ENCODE data around the gene FBXO21.
"Not testable (repeated sequence)": the region's sequence is repeated elsewhere in the genome, so short reads cannot be mapped to it uniquely, and the experiment has no call there.

The FBXO21 gene

DNA sequence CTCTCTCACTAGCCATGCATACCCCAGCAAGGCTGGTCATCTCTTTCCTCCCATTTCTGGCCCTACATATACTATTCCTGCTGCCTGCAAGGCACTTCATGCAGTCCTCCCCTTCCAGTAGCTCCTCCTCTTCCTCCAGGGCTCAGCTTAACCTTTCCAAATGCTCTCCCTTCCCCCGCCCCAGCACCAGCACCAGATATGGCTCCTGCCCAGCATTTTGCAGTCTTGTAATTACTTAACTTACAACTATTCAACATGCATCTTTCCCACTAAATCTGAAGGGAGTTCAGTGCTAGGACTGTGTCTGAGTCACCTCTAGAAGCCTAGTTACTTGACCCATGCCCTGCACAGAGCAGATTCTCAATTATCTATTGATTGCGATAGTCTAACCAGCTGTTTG, 1.8 kb upstream of the FBXO21 start:
- no peak for DNase-seq
- Histone ChIP-seq H3K27me3 (no peaks in the 10 kb centered on the region), H3K4me1 (no peaks in the 10 kb centered on the region), H3K4me3 (ENCODE audit: low read depth, low read length) (no peak overlapping the region), H3K36me3 (no peaks in the 10 kb centered on the region; the same call in 1 of the 2 replicates), H3K9me3 (no peaks in the 10 kb centered on the region)
- no peak for TF ChIP-seq CTCF (IDR thresholded peaks at IDR 0.05; ENCODE audit: low read depth, low read length)

- no peak for TF ChIP-seq CTCF (IDR thresholded peaks at IDR 0.05; ENCODE audit: low read depth, low read length)
- peaks cover 18% of the 10 kb centered on the region for H3K36me3 ChIP-seq
- no peaks in the 10 kb centered on the region for H3K4me1 ChIP-seq
- peak overlapping the region; percentile 98 for H3K4me3 ChIP-seq (ENCODE audit: low read depth, low read length)
- peak; percentile 43 for DNase-seq
- H3K9me3 ChIP-seq: no peaks in the 10 kb centered on the region
- H3K27me3 ChIP-seq: no peaks in the 10 kb centered on the region
These were observed 503 bp downstream of the FBXO21 start for GRCh38 chr12:117189725-117190209.

GRCh38 chr12:117188961-117189724, 1.1 kb downstream of the FBXO21 start:
- DNase-seq: no peak
- H3K9me3 ChIP-seq: no peaks in the 10 kb centered on the region

GRCh38 chr12:117188121-117188665, 2.1 kb downstream of the FBXO21 start:
- Histone ChIP-seq H3K36me3 (peaks cover 29% of the 10 kb centered on the region), H3K27me3 (no peaks in the 10 kb centered on the region), H3K9me3 (no peaks in the 10 kb centered on the region), H3K4me3 (ENCODE audit: low read depth, low read length) (no peak overlapping the region), H3K4me1 (no peaks in the 10 kb centered on the region)
- no peak for DNase-seq
- no peak for TF ChIP-seq CTCF (IDR thresholded peaks at IDR 0.05; ENCODE audit: low read depth, low read length)

More at GRCh38 chr12:117188961-117189724, 1.1 kb downstream of the FBXO21 start:
- H3K4me3 ChIP-seq (ENCODE audit: low read depth, low read length): peak overlapping the region; percentile 98
- H3K27me3 ChIP-seq: no peaks in the 10 kb centered on the region
- TF ChIP-seq CTCF (IDR thresholded peaks at IDR 0.05; ENCODE audit: low read depth, low read length): no peak
- peaks cover 23% of the 10 kb centered on the region for H3K36me3 ChIP-seq
- no peaks in the 10 kb centered on the region for H3K4me1 ChIP-seq

GRCh38 chr12:117187421-117187820, 2.8 kb downstream of the FBXO21 start:
- Histone ChIP-seq H3K9me3 (no peaks in the 10 kb centered on the region), H3K27me3 (no peaks in the 10 kb centered on the region), H3K4me1 (no peaks in the 10 kb centered on the region), H3K36me3 (peaks cover 36% of the 10 kb centered on the region), H3K4me3 (ENCODE audit: low read depth, low read length) (no peak overlapping the region)
- TF ChIP-seq CTCF (IDR thresholded peaks at IDR 0.05; ENCODE audit: low read depth, low read length): no peak
- DNase-seq: no peak

DNA sequence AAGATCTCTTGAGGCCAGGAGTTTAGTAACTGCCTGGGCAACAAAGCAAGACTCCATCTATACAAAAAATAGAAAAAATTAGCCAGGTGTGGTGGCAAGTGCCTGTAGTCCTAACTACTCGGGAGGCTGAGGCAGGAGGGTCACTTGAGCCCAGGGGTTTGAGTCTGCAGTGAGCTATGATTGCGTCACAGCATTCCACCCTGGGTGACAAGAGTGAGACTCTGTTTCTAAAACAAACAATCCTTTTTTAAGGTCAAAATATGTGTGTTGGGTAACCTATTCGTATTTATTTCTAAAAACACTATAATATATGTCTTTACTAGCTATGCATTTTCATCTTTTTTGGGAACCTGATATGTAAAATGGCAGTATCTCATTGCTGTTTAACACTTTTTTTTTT, 7.4 kb downstream of the FBXO21 start:
- Histone ChIP-seq H3K27me3 (no peaks in the 10 kb centered on the region), H3K9me3 (no peaks in the 10 kb centered on the region), H3K4me1 (no peaks in the 10 kb centered on the region), H3K36me3 (peaks cover 72% of the 10 kb centered on the region), H3K4me3 (ENCODE audit: low read depth, low read length) (no peak overlapping the region)
- DNase-seq: no peak
- TF ChIP-seq CTCF (IDR thresholded peaks at IDR 0.05; ENCODE audit: low read depth, low read length): no peak

DNA sequence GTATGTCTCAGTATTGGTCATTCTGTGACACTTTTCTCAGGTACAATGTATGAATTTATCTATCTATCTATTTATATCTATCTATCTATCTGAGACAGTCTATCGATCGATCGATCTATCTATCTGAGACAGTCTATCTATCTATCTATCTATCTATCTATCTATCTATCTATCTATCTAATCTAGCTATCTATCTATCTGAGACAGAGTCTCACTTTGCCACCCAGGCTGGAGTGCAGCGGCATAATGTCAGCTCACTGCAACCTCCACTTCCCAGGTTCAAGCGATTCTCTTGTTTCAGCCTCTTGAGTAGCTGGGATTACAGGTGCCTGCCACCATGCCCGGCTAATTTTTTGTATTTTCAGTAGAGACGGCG, 8.8 kb downstream of the FBXO21 start:
- not testable (repeated sequence) for H3K4me1 ChIP-seq; H3K4me3 ChIP-seq (ENCODE audit: low read depth, low read length); H3K9me3 ChIP-seq; DNase-seq; H3K27me3 ChIP-seq
- peaks cover 79% of the 10 kb centered on the region for H3K36me3 ChIP-seq
